H1 (cell line): ENCODE data around the gene SMIM5. TPM values are rescaled to one million over a fixed set of nuclear protein-coding genes. Genes with fewer than 3 reads are reported as not detected.
A peak's percentile ranks its signal among the peaks of the same experiment; 100 is the strongest.

Source experiments
- CTCF ChIA-PET: fragments of 300-600 bp; sonication (Branson Sonifier 250); formaldehyde crosslinking; loops from one replicate; lab custom pipeline; 2021; ENCODE audit not compliant: partially characterized antibody; lab: Charles Lee
- POLR2A ChIA-PET: fragments of 300-600 bp; sonication (Branson Sonifier 250); formaldehyde crosslinking; loops from one replicate; lab custom pipeline; 2021; ENCODE audit warnings: inconsistent platforms; ENCODE audit not compliant: partially characterized antibody; lab: Charles Lee
- DNase-seq, 2 experiments: peaks; one replicate each; pipeline versions ENCODE4 v3.0.0 to v3.0.0-alpha.2; 2010 to 2022; ENCODE audit warnings: low spot score in 2 of 2, low read depth in 1 of 2, mixed read lengths in 1 of 2
- FAIRE-seq: peaks from 2 replicates; lab custom pipeline; 2011; peaks lifted over from hg19 to GRCh38; lab: Jason Lieb, UNC
- H2AFZ ChIP-seq: 2 replicates; pipeline ENCODE4 v1.8.1; 2012; ENCODE audit warnings: low read length, inconsistent platforms
- H2AK5ac ChIP-seq: 2 replicates; pipeline ENCODE4 v1.6.1; 2013; ENCODE audit warnings: low read depth, low read length
- H2BK120ac ChIP-seq: replicated peaks from 2 replicates; pipeline ENCODE3; 2013; ENCODE audit warnings: low read depth, low read length, inconsistent platforms
- H2BK12ac ChIP-seq: 2 replicates; pipeline ENCODE4 v1.6.1; 2013; ENCODE audit warnings: low read depth, low read length
- H2BK15ac ChIP-seq: 2 replicates; pipeline ENCODE4 v1.6.1; 2013; ENCODE audit warnings: low read length
- H2BK20ac ChIP-seq: 2 replicates; pipeline ENCODE4 v1.6.1; 2013; ENCODE audit warnings: low read length
- H2BK5ac ChIP-seq: 2 replicates; pipeline ENCODE4 v1.6.1; 2013; ENCODE audit warnings: low read depth, low read length
- H3K14ac ChIP-seq: 2 replicates; pipeline ENCODE4 v1.6.1; 2013; ENCODE audit warnings: inconsistent platforms; ENCODE audit not compliant: insufficient read length
- H3K18ac ChIP-seq: 2 replicates; pipeline ENCODE4 v1.6.1; 2013; ENCODE audit warnings: low read length; ENCODE audit errors: extremely low read depth
- H3K23ac ChIP-seq: 2 replicates; pipeline ENCODE4 v1.6.1; 2013; ENCODE audit warnings: inconsistent platforms; ENCODE audit not compliant: insufficient read length
- H3K23me2 ChIP-seq: 2 replicates; pipeline ENCODE4 v1.6.1; 2013; ENCODE audit warnings: low read depth, low read length
- H3K27ac ChIP-seq: 2 replicates; pipeline ENCODE4 v1.6.1; 2011; ENCODE audit warnings: low read depth, low read length, inconsistent platforms
- H3K27me3 ChIP-seq, 4 experiments: replicated peaks in 1 of 4; 1 replicate in 1 of 4; 2 replicates in 3 of 4; pipeline versions ENCODE4 v1.6.1 to v1.8.1; 2011 to 2013; ENCODE audit warnings: low read length in 3 of 4, mild to moderate bottlenecking in 3 of 4, inconsistent platforms in 2 of 4, mixed read lengths in 2 of 4, moderate library complexity in 1 of 4; ENCODE audit not compliant: control insufficient read depth in 3 of 4, insufficient read depth in 3 of 4; ENCODE audit errors: extremely low read depth in 1 of 4
- H3K36me3 ChIP-seq, 4 experiments: 2 replicates each; pipeline versions ENCODE4 v1.6.1 to v1.8.1; 2011 to 2013; ENCODE audit warnings: mild to moderate bottlenecking in 4 of 4, low read length in 3 of 4, moderate library complexity in 2 of 4, control low read depth in 1 of 4, inconsistent platforms in 1 of 4; ENCODE audit not compliant: insufficient read depth in 4 of 4, control insufficient read depth in 2 of 4
- H3K4ac ChIP-seq: replicated peaks from 2 replicates; pipeline ENCODE3; 2013; ENCODE audit warnings: low read length, low read depth, mixed read lengths, inconsistent platforms; ENCODE audit not compliant: insufficient read length
- H3K4me1 ChIP-seq, 4 experiments: replicated peaks in 1 of 4; 1 replicate in 1 of 4; 2 replicates in 3 of 4; pipeline versions ENCODE4 v1.6.1 to v1.8.1; 2011 to 2013; ENCODE audit warnings: low read length in 3 of 4, inconsistent platforms in 2 of 4, mixed read lengths in 1 of 4; ENCODE audit not compliant: insufficient read depth in 4 of 4, control insufficient read depth in 3 of 4
- H3K4me2 ChIP-seq, 2 experiments: 2 replicates each; pipeline versions ENCODE4 v1.6.1 to v1.8.1; 2011 to 2013; ENCODE audit warnings: low read depth in 2 of 2, low read length in 2 of 2, control low read depth in 1 of 2, inconsistent platforms in 1 of 2, mild to moderate bottlenecking in 1 of 2; ENCODE audit not compliant: insufficient read depth in 1 of 2
- H3K4me3 ChIP-seq, 4 experiments: fragments of 200-600, 300-600 bp in 1 of 4; sonication (generic), shearing (Covaris generic), sonication (Bioruptor Twin) in 1 of 4; 2 replicates each; pipeline versions ENCODE4 v1.5.1 to v1.8.1; 2011 to 2016; ENCODE audit warnings: low read length in 4 of 4, low read depth in 3 of 4, control low read depth in 2 of 4, inconsistent platforms in 2 of 4, mild to moderate bottlenecking in 2 of 4, mixed read lengths in 1 of 4, moderate library complexity in 1 of 4; ENCODE audit not compliant: insufficient read depth in 2 of 4; ENCODE audit errors: extremely low read depth in 1 of 4
- H3K56ac ChIP-seq: replicated peaks from 2 replicates; pipeline ENCODE3; 2013; ENCODE audit warnings: low read depth, mild to moderate bottlenecking, mixed read lengths, low read length, inconsistent platforms; ENCODE audit not compliant: insufficient read length
- H3K79me1 ChIP-seq: 2 replicates; pipeline ENCODE4 v1.6.1; 2013; ENCODE audit warnings: low read depth, low read length, control low read depth
- H3K79me2 ChIP-seq, 2 experiments: 2 replicates each; pipeline versions ENCODE4 v1.6.1 to v1.8.1; 2012 to 2013; ENCODE audit warnings: low read length in 2 of 2, mild to moderate bottlenecking in 2 of 2, inconsistent platforms in 1 of 2; ENCODE audit not compliant: insufficient read depth in 2 of 2, control insufficient read depth in 1 of 2
- H3K9ac ChIP-seq, 4 experiments: replicated peaks in 1 of 4; 1 replicate in 1 of 4; 2 replicates in 3 of 4; pipeline versions ENCODE4 v1.6.1 to v1.8.1; 2011 to 2013; ENCODE audit warnings: low read depth in 3 of 4, low read length in 3 of 4, control low read depth in 2 of 4, mild to moderate bottlenecking in 2 of 4, moderate library complexity in 2 of 4, inconsistent platforms in 1 of 4; ENCODE audit errors: extremely low read depth in 1 of 4
- H3K9me3 ChIP-seq, 2 experiments: 2 replicates each; pipeline versions ENCODE4 v1.6.1 to v1.8.1; 2012 to 2013; ENCODE audit warnings: mild to moderate bottlenecking in 2 of 2, moderate library complexity in 2 of 2, control low read depth in 1 of 2, inconsistent platforms in 1 of 2, low read depth in 1 of 2, low read length in 1 of 2, mixed read lengths in 1 of 2; ENCODE audit not compliant: insufficient read depth in 2 of 2
- H4K20me1 ChIP-seq, 2 experiments: replicated peaks in 1 of 2; 2 replicates each; pipeline versions ENCODE3 to v1.8.1; 2011 to 2013; ENCODE audit warnings: inconsistent platforms in 2 of 2, low read length in 2 of 2, mild to moderate bottlenecking in 1 of 2; ENCODE audit not compliant: insufficient read depth in 2 of 2, control insufficient read depth in 1 of 2
- H4K5ac ChIP-seq: 2 replicates; pipeline ENCODE4 v1.6.1; 2013; ENCODE audit warnings: low read length, low read depth, mixed read lengths, inconsistent platforms; ENCODE audit not compliant: insufficient read length
- H4K8ac ChIP-seq: 2 replicates; pipeline ENCODE4 v1.8.0; 2013; ENCODE audit warnings: mild to moderate bottlenecking, moderate library complexity, low read length, inconsistent platforms; ENCODE audit not compliant: insufficient read depth; ENCODE audit errors: extremely low read depth
- H4K91ac ChIP-seq: replicated peaks from 2 replicates; pipeline ENCODE3; 2013; ENCODE audit warnings: low read length, mixed read lengths, inconsistent platforms; ENCODE audit not compliant: insufficient read length
- ATF3 ChIP-seq: IDR thresholded peaks from 2 replicates; pipeline ENCODE4 v1.6.1; 2011; ENCODE audit warnings: low read depth, mild to moderate bottlenecking, low read length; ENCODE audit not compliant: insufficient read depth
- BRCA1 ChIP-seq: IDR thresholded peaks from 2 replicates; pipeline ENCODE4 v1.6.1; 2012; ENCODE audit warnings: low read depth, low read length, improper control_type of control experiment
- CBX5 ChIP-seq: fragments of 300-800, 300-1000 bp; sonication (generic); IDR thresholded peaks from 2 replicates; pipeline ENCODE4 v1.7.1; 2016; ENCODE audit warnings: antibody characterized with exemption, low read length, low read depth
- CREB1 ChIP-seq: IDR thresholded peaks from 2 replicates; pipeline ENCODE4 v1.6.1; 2012; ENCODE audit warnings: inconsistent platforms
- EGR1 ChIP-seq: IDR thresholded peaks from 2 replicates; pipeline ENCODE4 v1.6.1; 2011; ENCODE audit warnings: low read depth, low read length, borderline replicate concordance
- JUND ChIP-seq: IDR thresholded peaks from 2 replicates; pipeline ENCODE4 v1.6.1; 2011; ENCODE audit warnings: mild to moderate bottlenecking, improper control_type of control experiment, low read length
- NANOG ChIP-seq: IDR thresholded peaks from 2 replicates; pipeline ENCODE4 v1.6.1; 2011; ENCODE audit warnings: low read length, low read depth, mild to moderate bottlenecking, inconsistent platforms; ENCODE audit not compliant: insufficient read depth, poor library complexity, severe bottlenecking
- RAD21 ChIP-seq, 2 experiments: IDR thresholded peaks in 1 of 2; conservative IDR thresholded peaks in 1 of 2; 2 replicates each; pipeline ENCODE4 v1.6.1; 2011; ENCODE audit warnings: low read depth in 2 of 2, low read length in 2 of 2, improper control_type of control experiment in 1 of 2, inconsistent platforms in 1 of 2, mild to moderate bottlenecking in 1 of 2, moderate library complexity in 1 of 2
- SAP30 ChIP-seq: fragments of 300-600 bp; sonication (generic); IDR thresholded peaks from 2 replicates; pipeline ENCODE4 v1.7.1; 2012; ENCODE audit warnings: low read length, moderate library complexity, mild to moderate bottlenecking, inconsistent platforms; ENCODE audit not compliant: insufficient read depth, insufficient replicate concordance
- SUZ12 ChIP-seq: fragments of 200-600 bp; sonication (generic); IDR thresholded peaks from 2 replicates; pipeline ENCODE4 v1.6.1; 2012; ENCODE audit warnings: mild to moderate bottlenecking, inconsistent platforms, low read length, moderate library complexity, mixed read lengths
- TAF7 ChIP-seq: optimal IDR thresholded peaks from 2 replicates; pipeline ENCODE3; 2011; ENCODE audit warnings: low read depth, mild to moderate bottlenecking, inconsistent platforms, low read length, moderate library complexity, borderline replicate concordance
- WGBS, 2 experiments: shearing (Covaris generic) in 1 of 2; methylation state at CpG; one replicate each; pipeline versions ENCODE4 v1.1.6 to v1.1.7; 2013 to 2015; ENCODE audit warnings: low lambda C conversion rate in 2 of 2, mixed read lengths in 2 of 2, inconsistent platforms in 1 of 2, low coverage in 1 of 2, missing lambda C conversion rate in 1 of 2; ENCODE audit not compliant: insufficient replicate concordance in 2 of 2, insufficient coverage in 1 of 2, insufficient read length in 1 of 2; ENCODE audit errors: extremely low coverage in 1 of 2, missing lambda C conversion rate in 1 of 2; 5-methylcytosine and 5-hydroxymethylcytosine counted together
- polyA plus RNA-seq, 7 experiments: library from polyadenylated mRNA; depleted of rRNA in 3 of 7; stranded (reverse) in 5 of 7; unstranded in 2 of 7; fragments of >200 nt in 5 of 7; fragments of 200-250 nt in 2 of 7; gene quantifications; 1 replicate in 5 of 7; 2 replicates in 1 of 7; 4 replicates in 1 of 7; pipeline versions ENCODE4 v1.2.1 to v1.2.3, GENCODE V29; 2011 to 2013; ENCODE audit warnings: missing spikeins in 2 of 7, mixed read lengths in 2 of 7
- total RNA-seq: library from RNA; stranded (reverse); fragmentation: NEBNext Ultra II Directional; extraction: Animal tissue kit (Norgen Biotek cat#: 25700); gene quantifications from 2 replicates; pipeline ENCODE4 v1.2.1, GENCODE V29; 2021
- TF ChIP-seq, protein P1 (sequence below): IDR thresholded peaks from 2 replicates; pipeline ENCODE4 v1.6.1; 2012; ENCODE audit warnings: inconsistent platforms

The SMIM5 gene
- total and polyA plus RNA-seq, 2 of the 8 experiments (the other 6 are each of a cell fraction or from before 2014, with no cell fraction given) = not detected

DNA sequence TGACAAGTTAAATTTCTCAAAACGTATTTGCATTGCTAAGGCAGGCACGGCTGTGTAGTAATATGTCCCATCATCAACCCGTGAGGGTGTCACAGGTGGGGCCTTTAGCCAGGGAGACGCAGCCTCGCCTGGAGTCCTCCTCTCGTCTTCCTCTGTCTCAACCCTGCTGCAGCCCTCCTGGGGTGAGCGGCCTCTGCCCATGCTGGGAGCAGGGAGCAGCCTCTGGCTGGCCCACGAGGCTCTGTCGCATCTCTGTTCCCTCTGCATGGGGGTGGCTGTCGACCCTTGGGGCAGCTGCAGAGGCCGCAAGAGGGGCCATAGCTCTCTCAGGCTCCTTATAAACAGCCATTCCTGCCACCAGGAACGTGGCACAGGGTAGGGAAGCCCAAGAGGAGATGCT, 806 bp upstream of the SMIM5 start:
- WGBS, 2 experiments = 80% methylated on average over 12 of the region's 12 CpGs; no CpG with 5 or more reads in 1 of the 2 experiments
- Histone ChIP-seq H3K79me1 (no peaks in the 10 kb centered on the region), H2BK20ac (no peak overlapping the region), H4K5ac (no peak overlapping the region), H3K4ac (peak overlapping the region; percentile 3), H2BK15ac (no peak overlapping the region), H3K18ac (peak overlapping the region; percentile 15; the same call in 1 of the 2 replicates), H4K20me1 (peaks cover 5 to 20% of the 10 kb centered on the region in 2 experiments), H4K91ac (no peak overlapping the region), H2AFZ (no peak overlapping the region), H3K9me3 (no peaks in the 10 kb centered on the region), H2AK5ac (no peak overlapping the region), H3K27me3 (no peaks in the 10 kb centered on the region), H3K23ac (no peak overlapping the region), H3K79me2 (no peaks in the 10 kb centered on the region), H2BK120ac (no peak overlapping the region), H2BK5ac (no peak overlapping the region), H4K8ac (no peak overlapping the region; the same call in none of the 2 replicates), H3K4me2 (no peak overlapping the region), H2BK12ac (no peak overlapping the region; the same call in 1 of the 2 replicates), H3K23me2 (no peaks in the 10 kb centered on the region), H3K14ac (no peak overlapping the region), H3K4me3 (no peak overlapping the region), H3K27ac (no peak overlapping the region), H3K9ac (no peak overlapping the region; a peak in 1 of 7 replicates), H3K4me1 (peaks cover 0 to 16% (median 11%) of the 10 kb centered on the region in 4 experiments; a peak in 5 of 7 replicates), H3K36me3 (peaks cover 0 to 3% (median under 1%) of the 10 kb centered on the region in 4 experiments; a peak in 1 of 8 replicates), H3K56ac (no peak overlapping the region)
- FAIRE-seq (no peak), DNase-seq (no peak)
- ChIA-PET CTCF (interaction anchor here (0.7 to 59.2 kb wide), 38 partner anchors 12 to 392 kb away, joined by 3 to 2200 read pairs (median 6); partner anchors contain the start of genes LLGL2, RECQL5, SAP30BP and SMIM5), POLR2A (interaction anchor here (0.8 to 3.4 kb wide), 9 partner anchors 8 to 196 kb away, joined by 3 to 19 read pairs (median 4); partner anchors contain the start of genes RECQL5 and SAP30BP)
- TF ChIP-seq EGR1 = no peak
- no peak for TF ChIP-seq CREB1
- TF ChIP-seq CBX5 = no peak
- no peak for TF ChIP-seq SAP30
- no peak for TF ChIP-seq NANOG
- TF ChIP-seq BRCA1 = no peak
- TF ChIP-seq JUND = no peak
- TF ChIP-seq TAF7 = no peak
- no peak for TF ChIP-seq SUZ12
- TF ChIP-seq, protein P1, sequence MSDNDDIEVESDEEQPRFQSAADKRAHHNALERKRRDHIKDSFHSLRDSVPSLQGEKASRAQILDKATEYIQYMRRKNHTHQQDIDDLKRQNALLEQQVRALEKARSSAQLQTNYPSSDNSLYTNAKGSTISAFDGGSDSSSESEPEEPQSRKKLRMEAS = no peak
- TF ChIP-seq ATF3 = no peak
- no peak for TF ChIP-seq RAD21 (IDR thresholded peaks at IDR 0.05 in 1 of 2, conservative IDR thresholded peaks at IDR 0.05 in 1 of 2; ENCODE audit: low read depth in 2 of 2, low read length in 2 of 2)
